AG10803 (cell line): ENCODE measurements around the gene SYNDIG1.

Source experiments
- DNase-seq: peaks from one replicate; pipeline ENCODE4 v3.0.0; 2010; ENCODE audit warnings: low read depth
- H3K4me3 ChIP-seq: 2 replicates; pipeline ENCODE4 v1.5.1; 2011; ENCODE audit warnings: mild to moderate bottlenecking, low read length, control low read depth
- CTCF ChIP-seq: conservative IDR thresholded peaks from 2 replicates; pipeline ENCODE4 v1.5.1; 2011; ENCODE audit warnings: mild to moderate bottlenecking, low read length, control low read depth, inconsistent platforms

Gene SYNDIG1

GRCh38 chr20:24481173-24481572 is 11.7 kb downstream of the SYNDIG1 start:
- H3K4me3 ChIP-seq = no peak overlapping the region
- TF ChIP-seq CTCF = no peak
- no peak for DNase-seq

GRCh38 chr20:24483435-24484080 is 14.1 kb downstream of the SYNDIG1 start:
- TF ChIP-seq CTCF = no peak
- no peak for DNase-seq
- no peak overlapping the region for H3K4me3 ChIP-seq

GRCh38 chr20:24484081-24484450 is 14.6 kb downstream of the SYNDIG1 start:
- TF ChIP-seq CTCF = no peak
- DNase-seq = no peak
- no peak overlapping the region for H3K4me3 ChIP-seq

- H3K4me3 ChIP-seq = no peak overlapping the region
- TF ChIP-seq CTCF = no peak
- no peak for DNase-seq
Measured at GRCh38 chr20:24485981-24486380, 16.6 kb downstream of the SYNDIG1 start.

GRCh38 chr20:24487240-24487639 is 17.8 kb downstream of the SYNDIG1 start:
- no peak for TF ChIP-seq CTCF
- H3K4me3 ChIP-seq = no peak overlapping the region
- no peak for DNase-seq

- no peak overlapping the region for H3K4me3 ChIP-seq
- no peak for TF ChIP-seq CTCF
- DNase-seq = no peak
Measured at GRCh38 chr20:24487648-24488047, 18.2 kb downstream of the SYNDIG1 start.

- DNase-seq = no peak
- TF ChIP-seq CTCF = no peak
- H3K4me3 ChIP-seq = no peak overlapping the region
Measured at GRCh38 chr20:24488064-24488799, 18.8 kb downstream of the SYNDIG1 start.
